ENCODE measurements around the gene ZNF217.
"Not testable (repeated sequence)": the region's sequence is repeated elsewhere in the genome, so short reads cannot be mapped to it uniquely, and the experiment has no call there.

ZNF217 gene

DNA sequence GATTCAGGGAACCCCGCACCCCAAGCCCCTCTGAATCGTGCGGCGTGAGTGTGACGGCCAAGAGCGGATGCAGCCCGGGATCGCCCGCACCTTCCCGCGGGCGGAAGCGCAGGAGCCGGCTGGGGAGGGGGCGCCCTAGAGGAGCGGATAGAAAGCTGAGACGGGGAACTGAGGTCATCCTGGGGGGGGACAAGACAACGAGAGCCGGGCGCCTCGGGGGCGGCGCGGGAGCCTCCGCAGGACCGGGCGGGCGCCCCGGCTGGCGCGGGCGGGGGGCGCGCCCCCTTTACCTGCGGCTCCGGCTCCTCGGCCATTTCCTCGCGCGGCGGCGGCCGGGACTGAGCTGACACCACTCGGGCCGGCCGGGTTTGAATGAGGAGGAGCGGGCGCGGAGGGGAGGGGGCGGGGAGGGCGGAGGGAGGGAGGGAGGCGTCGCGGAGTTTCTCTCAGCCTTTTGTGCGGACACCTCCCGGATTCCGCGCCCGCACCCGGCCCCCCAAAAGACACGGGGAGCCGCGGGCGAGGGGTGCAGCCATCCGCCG, at the start of gene ZNF217:
Gene ZNF217 (minus strand): TSS at position 374 of the 542 bp plus-strand sequence. CDS start 11,013 bp downstream, outside the sequence.
- peak; percentile 46 for DNase-seq (ENCODE audit: low read depth)

DNA sequence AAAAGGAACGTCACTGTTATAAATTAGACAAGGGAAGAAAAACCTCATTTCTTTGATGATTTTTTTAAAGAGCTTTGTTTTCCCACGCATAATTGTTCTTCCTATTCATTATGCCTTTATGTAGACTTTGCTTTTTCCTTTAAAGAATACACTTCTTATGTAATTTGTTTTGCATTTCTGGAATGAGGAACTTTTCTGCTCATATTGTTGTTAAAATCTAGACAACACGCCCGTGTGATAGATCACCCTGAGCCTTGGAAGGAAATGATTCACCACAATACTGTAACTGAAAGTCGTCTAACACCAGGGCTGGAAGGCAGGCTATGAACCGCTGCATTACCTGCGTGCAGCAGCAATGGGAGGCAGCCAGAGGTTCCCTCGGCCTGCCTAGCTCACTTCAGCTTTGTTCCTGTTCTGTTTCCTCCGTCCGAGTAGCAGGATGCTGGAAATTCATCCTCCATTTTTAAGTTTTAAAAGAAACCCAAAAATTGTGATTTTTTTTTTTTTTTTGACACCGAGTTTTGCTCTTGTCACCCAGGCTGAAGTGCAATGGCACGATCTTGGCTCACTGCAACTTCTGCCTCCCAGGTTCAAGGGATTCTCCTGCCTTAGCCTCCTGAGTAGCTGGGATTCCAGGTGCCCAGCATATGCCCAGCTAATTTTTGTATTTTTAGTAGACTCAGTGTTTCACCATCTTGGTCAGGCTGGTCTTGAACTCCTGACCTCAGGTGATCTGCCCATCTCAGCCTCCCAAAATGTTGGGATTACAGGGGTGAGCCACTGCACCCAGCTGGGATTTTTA, 49.6 kb upstream of the ZNF217 start:
- DNase-seq (ENCODE audit: low read depth): peak; percentile 54

DNA sequence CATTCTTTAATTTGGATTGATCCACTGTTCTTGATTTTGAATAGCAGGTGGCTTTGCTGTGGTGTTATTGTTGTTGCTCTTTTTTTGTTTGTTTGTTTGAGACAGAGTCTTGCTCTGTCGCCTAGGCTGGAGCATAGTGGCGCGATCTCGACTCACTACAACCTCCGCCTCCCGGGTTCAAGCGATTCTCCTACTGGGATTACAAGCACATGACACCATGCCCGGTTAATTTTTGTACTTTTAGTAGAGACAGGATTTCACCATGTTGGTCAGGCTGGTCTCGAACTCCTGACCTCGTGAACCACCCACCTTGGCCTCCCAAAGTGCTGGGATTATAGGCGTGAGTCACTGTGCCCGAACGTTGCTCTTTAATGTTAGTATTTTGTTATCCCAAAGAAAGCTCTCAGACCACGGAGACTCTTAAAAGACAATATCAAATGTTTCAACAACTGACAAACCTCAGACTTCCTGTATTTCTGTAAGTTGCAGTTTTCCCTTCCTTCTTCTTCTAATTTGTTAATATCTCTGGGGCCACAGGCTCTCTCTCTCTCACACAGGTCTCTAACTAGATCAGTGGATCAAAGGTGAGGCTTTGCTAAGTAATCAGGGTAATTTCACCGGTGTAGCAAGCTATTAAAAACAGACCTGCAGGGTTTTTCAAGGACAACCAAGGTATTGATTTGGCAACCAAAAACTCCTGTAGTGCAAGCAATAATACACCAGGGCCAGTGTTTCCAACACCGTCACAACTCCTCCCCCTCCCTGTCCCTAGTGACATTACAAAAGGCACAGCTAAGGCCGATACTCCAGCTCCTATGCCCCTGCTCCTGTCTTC, 48.8 kb upstream of the ZNF217 start:
- no peak for DNase-seq (ENCODE audit: low read depth)

DNA sequence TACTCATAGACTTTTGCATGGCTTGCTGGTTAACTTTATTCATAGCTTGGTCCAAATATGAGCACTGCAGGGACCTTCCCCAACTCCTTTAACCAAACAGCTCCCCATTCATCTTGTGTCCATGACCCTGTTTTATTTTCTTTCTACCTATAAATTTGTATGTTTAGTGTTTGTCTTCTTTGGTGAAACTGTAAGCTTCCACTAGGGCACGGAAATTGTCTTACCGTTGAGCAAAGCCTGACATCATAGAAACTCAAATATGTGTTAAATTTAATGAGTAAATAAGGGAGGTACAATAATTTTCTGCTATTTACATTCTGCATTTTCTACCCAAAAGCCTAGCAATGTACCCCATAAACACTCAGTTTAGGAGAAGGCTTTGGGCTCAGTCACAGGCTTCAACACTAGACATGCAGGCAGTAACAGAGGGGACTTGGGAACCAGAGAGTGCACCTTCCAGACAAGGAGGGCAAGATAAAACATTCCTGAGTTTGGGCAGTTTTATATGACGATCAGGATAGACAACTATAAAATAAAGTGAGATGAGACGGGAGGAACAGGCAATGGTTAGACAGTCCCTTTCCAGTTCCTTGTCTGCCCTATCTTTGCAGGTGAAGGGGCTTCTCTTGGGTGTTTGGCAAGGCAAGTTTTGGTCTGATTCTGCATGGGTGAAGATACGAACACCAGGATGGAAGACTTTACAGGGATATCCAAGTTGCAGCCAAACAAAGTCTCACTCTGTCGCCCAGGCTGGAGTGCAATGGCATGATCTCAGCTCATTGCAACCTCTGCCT, 46.2 kb upstream of the ZNF217 start:
- no peak for DNase-seq (ENCODE audit: low read depth)

DNA sequence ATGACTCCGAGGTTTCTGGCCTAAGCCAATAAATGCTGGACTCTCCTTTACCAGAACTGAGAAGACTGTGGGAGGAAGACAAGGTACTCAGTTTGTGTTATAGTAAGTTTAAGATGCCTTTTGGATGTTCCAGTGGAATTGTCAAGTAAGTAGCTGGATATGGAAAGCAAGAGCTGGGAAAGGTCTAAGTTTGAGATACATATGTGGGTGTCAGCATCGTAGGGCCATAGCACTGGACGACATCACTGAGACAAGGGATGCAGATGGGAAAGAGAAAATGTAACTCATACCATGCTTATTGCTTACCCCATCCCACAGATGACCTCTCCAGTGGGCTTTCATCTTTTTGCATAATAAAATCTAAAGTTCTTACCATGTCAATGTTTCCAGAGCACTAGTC, 45.5 kb upstream of the ZNF217 start:
- no peak for DNase-seq (ENCODE audit: low read depth)

DNA sequence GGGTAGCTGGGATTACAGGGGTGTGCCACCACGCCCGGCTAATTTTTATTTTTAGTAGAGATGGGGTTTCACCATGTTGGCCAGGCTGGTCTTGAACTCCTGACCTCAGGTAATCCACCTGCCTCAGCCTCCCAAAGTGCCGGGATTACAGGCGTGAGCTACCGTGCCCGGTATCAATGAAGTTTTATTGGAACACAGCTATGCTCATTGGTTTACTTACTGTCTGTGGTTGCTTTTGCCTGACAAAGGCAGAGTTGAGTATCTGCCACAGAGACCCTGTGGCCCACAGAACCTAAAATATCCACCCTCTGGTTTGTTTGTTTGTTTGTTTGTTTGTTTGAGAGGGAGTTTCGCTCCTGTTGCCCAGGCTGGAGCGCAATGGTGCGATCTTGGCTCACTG, 43.7 kb upstream of the ZNF217 start:
- DNase-seq (ENCODE audit: low read depth): not testable (repeated sequence)

DNA sequence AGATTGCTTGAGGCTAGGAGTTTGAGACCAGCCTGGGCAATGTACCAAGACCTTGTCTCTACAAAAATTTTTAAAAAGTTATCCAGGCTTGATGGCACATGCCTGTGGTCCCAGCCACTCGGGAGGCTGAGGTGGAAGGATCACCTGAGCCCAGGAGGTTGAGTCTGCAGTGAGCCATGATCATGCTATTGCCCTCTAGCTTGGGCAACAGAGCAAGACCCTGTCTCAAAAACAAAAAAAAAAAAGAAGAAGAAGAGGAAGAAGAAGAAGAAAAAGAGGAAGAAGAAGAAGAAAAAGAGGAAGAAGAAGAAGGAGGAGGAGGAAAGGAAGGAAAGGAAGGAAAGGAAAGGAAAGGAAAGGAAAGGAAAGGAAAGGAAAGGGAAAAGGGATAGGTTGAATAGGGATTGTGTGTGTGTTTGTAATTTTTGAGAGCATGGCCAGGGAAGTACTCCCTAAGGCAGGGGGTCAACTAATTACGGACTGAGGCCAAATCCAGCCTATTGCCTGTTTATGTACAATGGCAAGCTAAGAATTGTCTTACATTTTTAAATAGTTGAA, 43.0 kb upstream of the ZNF217 start:
- no peak for DNase-seq (ENCODE audit: low read depth)

DNA sequence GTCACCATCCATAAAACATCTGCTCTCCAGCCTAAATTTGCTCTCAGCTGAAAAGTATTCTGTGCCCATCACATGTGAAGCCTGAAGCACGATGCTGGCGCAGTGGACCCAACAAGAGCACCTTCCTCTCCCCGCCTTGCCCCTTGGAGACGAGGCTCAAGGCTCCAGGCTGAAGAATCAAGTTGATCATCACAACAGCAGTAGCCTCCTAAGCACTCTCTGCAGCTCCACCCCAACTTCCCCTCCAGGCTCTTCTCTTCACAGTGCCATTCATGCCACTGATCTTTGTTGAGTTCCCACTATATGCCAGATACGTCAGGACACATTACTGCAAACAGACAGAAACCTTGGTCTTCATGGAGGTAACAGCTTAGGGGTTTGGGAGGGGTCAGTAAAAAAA, 41.6 kb upstream of the ZNF217 start:
- no peak for DNase-seq (ENCODE audit: low read depth)

DNA sequence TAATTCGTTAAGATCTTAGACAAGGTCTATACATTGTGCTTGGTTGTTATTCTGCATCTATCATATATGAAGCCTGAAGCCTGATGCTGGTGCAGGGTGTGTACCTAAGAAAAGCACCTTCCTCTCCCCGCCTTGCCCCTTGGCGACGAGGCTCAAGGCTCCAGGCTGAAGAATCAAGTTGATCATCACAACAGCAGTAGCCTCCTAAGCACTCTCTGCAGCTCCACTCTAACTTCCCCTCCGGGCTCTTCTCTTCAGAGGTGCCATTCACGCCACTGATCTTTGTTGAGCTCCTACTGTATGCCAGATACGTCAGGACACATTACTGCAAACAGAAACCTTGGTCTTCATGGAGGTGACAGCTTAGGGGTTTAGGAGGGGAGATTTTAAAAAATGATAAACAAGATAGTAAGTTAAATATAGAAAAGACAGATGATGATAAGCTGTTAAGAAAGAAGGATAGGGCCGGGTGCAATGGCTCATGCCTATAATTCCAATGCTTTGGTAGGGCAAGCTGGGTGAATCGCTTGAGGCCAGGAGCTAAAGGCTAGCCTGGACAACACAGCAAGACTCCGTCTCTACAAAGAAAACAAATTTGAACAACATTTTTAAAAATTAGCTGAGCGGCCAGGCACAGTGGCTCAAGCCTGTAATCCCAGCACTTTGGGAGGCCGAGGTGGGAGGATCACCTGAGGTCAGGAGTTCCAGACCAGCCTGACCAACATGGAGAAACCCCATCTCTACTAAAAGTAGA, 38.4 kb upstream of the ZNF217 start:
- DNase-seq (ENCODE audit: low read depth): no peak

DNA sequence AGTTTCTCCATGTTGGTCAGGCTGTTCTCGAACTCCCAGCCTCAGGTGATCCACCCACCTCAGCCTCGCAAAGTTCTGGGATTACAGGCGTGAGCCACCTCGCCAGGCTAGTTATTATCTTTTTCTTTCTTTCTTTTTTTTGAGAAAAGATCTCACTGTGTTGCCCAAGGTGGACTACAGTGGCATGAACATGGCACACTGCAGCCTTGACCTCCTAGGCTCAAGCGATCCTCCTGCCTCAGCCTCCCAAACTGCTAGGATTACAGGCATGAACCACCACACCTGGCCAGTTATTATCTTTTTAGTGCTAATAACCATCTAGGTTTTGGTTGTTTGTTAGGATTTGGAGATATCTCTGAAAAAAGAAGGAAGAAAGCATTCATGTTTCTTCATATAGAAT, 35.8 kb upstream of the ZNF217 start:
- no peak for DNase-seq (ENCODE audit: low read depth)

DNA sequence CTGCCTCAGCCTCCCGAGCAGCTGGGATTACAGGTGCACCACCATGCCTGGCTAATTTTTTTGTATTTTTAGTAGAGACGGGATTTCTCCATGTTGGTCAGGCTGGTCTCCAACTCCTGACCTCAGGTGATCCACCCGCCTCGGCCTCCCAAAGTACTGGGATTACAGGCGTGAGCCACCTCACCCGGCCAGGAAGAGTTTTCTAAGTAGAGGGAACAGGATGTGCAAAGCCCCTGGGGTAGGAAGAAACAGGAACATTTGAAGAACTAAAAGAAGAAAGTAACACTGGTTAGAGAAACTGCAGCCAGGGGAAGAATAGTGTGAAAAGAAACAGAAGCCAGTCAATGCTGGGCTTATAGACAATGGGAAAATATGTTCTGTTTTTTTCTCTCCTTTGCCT, 35.1 kb upstream of the ZNF217 start:
- DNase-seq (ENCODE audit: low read depth): not testable (repeated sequence)

DNA sequence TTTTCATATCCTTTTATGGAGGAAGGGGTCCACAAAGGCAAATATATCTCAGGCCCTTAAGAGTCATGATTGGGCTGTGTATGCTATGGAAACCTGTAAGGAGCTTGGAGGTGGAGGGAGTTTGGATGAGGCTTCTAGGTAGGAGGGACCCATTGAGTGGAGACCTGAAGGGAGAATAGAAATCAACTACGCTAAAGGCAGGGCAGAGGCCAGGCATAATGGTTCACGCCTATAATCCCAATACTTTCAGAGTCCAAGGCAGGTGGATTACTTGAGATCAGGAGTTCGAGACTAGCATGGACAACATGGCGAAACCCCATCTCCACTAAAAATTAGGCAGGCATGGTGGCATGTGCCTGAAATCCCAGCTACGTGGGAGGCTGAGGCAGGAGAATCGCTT, 34.4 kb upstream of the ZNF217 start:
- DNase-seq (ENCODE audit: low read depth): no peak

DNA sequence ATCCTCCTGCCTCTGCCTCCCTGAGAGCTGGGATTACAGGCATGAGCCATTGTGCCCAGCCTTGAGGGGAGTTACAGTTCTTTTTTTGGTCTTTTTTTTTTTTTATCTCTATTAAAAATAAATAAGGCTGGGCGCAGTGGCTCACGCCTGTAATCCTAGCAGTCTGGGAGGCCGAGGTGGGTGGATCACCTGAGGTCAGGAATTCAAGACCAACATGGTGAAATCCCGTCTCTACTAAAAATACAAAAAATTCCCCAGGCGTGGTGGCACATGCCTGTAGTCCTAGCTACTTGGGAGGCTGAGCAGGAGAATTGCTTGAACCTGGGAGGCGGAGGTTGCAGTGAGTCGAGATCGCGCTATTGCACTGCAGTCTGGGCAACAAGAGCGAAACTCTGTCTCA, 33.4 kb upstream of the ZNF217 start:
- not testable (repeated sequence) for DNase-seq (ENCODE audit: low read depth)

DNA sequence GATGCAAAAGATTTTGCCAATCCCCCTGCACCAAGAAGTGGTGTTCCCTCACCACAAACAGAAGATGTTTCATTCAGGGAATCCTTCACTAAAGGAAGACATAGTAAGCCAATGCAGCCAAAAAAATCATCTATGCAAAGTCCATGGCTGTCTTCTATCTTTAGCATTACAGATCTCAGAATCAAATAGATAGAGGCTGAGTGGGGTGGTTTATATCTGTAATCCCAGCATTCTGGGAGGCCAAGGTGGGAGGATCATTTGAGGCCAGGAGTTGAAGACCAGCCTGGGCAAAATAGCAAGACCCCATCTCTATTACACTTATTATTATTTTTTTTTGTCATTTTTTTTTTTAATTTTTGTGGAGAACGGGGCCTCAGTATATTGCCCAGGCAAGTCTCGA, 32.9 kb upstream of the ZNF217 start:
- DNase-seq (ENCODE audit: low read depth): no peak

DNA sequence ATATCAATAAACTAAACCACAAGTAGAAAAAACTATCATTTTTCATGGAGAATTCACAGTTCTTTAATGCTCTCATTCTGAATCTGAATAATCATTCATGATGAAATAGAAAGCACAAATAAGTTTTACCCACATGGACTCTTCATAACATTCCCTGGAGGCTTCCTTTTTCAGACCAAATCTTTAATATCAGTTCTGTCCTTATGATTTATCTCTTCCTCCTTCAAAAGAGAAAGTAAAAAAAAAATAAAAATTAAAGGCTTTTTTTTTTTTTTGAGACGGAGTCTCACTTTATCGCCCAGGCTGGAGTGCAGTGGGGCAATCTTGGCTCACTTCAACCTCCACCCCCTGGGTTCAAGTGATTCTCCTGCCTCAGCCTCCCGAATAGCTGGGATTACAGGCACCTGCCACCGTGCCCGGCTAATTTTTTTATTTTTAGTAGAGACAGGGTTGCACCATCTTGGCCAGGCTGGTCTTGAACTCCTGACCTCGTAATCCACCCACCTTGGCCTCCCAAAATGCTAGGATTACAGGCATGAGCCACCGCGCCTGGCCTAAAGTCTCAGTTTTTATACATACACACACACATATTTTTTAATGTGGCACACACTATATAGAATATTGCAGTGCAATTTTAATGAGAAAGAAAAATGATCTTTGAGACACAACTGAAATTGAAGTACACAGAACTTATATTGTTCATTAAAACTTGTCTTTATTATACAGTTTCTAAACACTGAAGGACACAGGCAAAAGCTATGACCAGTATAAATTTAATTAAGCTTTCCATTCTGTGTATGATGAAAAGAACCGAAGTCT, 31.9 kb upstream of the ZNF217 start:
- DNase-seq (ENCODE audit: low read depth): no peak

DNA sequence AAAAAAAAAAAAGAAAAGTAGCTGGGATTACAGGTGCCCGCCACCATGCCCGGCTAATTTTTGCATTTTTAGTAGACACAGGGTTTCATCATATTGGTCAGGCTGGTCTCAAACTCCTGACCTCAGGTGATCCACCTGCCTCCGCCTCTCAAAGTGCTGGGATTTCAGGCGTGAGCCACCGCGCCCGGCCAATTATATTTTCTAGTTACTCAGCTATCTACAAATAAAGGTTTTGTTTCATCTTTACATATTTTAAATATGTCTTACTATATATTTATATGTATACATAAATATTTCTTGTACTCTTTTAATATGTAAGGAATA, 31.2 kb upstream of the ZNF217 start:
- not testable (repeated sequence) for DNase-seq (ENCODE audit: low read depth)

DNA sequence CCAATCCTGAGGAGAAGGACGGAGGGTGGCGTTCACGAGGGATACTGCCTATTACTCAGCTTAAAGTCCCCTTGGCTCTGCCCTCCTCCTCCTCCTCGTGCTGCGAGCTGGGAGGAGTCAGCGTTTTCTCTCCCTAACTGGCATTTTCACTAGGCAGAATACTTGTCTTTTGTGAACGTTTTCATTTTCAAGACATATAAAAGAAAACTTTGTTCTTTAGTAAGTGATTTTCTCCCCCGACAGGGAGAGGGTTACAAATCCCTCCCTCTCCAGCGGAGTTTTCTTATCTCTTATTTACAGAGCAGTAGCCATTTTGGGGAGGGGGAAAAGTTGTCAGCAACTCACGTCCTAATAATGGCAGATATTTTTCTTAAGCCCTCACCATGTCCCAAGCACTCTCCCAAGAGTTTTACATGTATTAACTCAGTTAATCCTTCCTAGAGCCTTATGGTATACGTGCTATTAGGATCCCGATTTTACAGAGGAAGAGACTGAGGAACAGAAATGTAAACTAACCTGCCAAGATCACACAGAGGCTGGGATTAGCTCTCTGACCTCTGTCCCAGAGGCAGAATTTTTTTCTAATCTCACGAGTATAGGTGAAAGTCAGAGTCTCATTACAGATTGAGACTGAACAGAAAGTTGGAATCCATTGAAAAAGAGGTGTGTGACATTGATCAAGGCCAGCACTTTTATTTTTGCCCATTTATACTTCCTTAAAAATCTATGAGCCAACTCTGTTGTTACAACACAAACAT, 30.0 kb upstream of the ZNF217 start:
- peak; percentile 35 for DNase-seq (ENCODE audit: low read depth)

DNA sequence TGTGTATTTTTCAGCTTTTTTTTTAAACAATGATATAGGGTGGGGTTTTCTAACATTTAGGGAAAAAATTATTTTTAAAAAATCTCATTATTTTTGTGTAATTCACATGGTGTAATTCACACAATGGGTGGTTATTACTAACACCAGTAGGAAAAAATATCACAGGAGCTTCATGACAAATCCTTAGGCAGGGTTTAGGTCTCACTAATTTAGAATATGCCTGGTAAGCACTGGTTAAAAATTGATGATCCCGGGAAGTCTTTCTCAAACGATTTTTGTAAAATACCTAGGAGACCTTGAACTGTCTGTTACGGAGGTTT, 29.5 kb upstream of the ZNF217 start:
- DNase-seq (ENCODE audit: low read depth): no peak

DNA sequence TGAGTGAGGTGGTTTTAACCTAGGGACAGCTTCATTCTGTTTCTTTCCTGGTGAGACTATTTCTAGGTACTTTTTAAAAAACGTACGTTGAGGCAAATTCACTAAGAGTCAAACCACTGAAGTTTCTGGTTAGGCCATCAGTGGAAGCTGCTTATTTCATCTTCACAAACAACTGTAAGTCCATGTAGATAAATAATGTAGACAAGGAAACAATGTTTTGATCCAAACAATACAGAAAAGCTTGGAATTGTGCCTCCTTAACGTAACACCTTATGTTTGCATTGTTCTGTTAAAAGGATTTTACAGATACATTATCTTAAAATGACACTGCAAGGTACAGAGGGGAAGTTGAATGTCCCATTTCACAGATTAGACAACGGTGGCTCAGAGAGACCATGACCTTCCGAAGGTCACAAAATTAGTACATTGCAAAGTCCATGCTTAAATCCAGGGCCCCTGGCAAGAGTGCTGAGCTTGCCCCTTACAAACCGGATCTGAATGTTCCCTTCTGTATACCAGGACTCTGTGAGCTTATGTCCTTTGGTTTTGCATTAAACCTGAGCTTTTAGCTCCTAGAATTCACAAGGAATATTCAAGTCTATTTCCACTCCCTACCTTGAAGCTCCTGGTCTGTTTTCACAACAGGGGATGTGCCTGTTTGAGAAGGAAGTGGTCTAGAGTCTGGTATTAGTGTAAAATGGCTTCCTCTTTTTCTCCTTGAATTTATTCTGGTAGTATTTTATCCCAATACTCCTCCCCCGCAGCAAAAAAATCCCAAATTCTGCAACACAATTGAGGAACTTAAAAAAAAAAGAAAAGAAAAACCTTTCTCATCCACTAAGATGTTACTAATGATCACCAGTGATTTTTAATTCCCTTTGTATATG, 28.9 kb upstream of the ZNF217 start:
- DNase-seq (ENCODE audit: low read depth): no peak

Data from activated T-cell treated with anti-CD3 and anti-CD28 coated beads for 24 hours (primary cell).